K562 (cell line): ENCODE data around the gene FGF12. TPM values are rescaled to one million over a fixed set of nuclear protein-coding genes. Genes with fewer than 3 reads are reported as not detected.

Experiments used
- ATAC-seq: fragments of 200-7000 bp; cut with Tn5 transposase; 3 replicates; pipeline ENCODE4 v1.9.1; 2020; ENCODE audit warnings: moderate library complexity
- BruUV-seq: library from RNA; stranded (reverse); fragments of 400-500 nt; replicated peaks from 2 replicates; lab custom pipeline; 2021; lab: Mats Ljungman, UMichigan
- CTCF ChIA-PET: fragments of 300-600 bp; formaldehyde crosslinking; extraction: SDS; loops from one replicate; lab custom pipeline; 2021; ENCODE audit warnings: low intra/inter-chr PET ratio; lab: Yijun Ruan, JAX
- POLR2A ChIA-PET: fragments of 300-600, 350-650 bp; sonication (Branson Sonifier 250); formaldehyde crosslinking; extraction: SDS; loops from one replicate; lab custom pipeline; 2021; ENCODE audit warnings: antibody characterized with exemption, inconsistent platforms; lab: Yijun Ruan, JAX
- DNase-seq, 4 experiments: peaks; one replicate each; pipeline versions ENCODE4 v3.0.0 to v3.0.0-alpha.2; 2011 to 2018; ENCODE audit warnings: low spot score in 3 of 4, mixed read lengths in 3 of 4; ENCODE audit errors: extremely low read depth in 1 of 4
- FAIRE-seq: peaks from 2 replicates; lab custom pipeline; 2011; peaks lifted over from hg19 to GRCh38; lab: Jason Lieb, UNC
- H2AFZ ChIP-seq: 2 replicates; pipeline ENCODE4 v1.6.0; 2011; ENCODE audit warnings: low read depth, low read length, control low read depth, inconsistent platforms
- H3K27ac ChIP-seq: fragments of 200-600 bp; 3 replicates; pipeline ENCODE4 v1.8.0; 2011; ENCODE audit warnings: low read depth, mild to moderate bottlenecking, control low read depth, inconsistent platforms, low read length, moderate library complexity, mixed read lengths; ENCODE audit errors: extremely low read depth
- H3K27me3 ChIP-seq, 2 experiments: fragments of 300-600 bp in 1 of 2; 2 replicates in 1 of 2; 3 replicates in 1 of 2; pipeline versions ENCODE4 v1.6.0 to v1.8.0; 2011; ENCODE audit warnings: inconsistent platforms in 2 of 2, low read length in 2 of 2, mild to moderate bottlenecking in 1 of 2, mixed read lengths in 1 of 2, moderate library complexity in 1 of 2; ENCODE audit not compliant: control insufficient read depth in 2 of 2, insufficient read depth in 2 of 2
- H3K36me3 ChIP-seq: fragments of 300-600 bp; 3 replicates; pipeline ENCODE4 v1.8.0; 2011; ENCODE audit warnings: mild to moderate bottlenecking, low read length, inconsistent platforms; ENCODE audit not compliant: control insufficient read depth, insufficient read depth
- H3K4me1 ChIP-seq, 2 experiments: fragments of 200-600 bp in 1 of 2; replicated peaks in 1 of 2; 2 replicates in 1 of 2; 3 replicates in 1 of 2; pipeline versions ENCODE4 v1.5.1 to v1.8.0; 2011; ENCODE audit warnings: inconsistent platforms in 2 of 2, low read length in 2 of 2, mild to moderate bottlenecking in 1 of 2, mixed read lengths in 1 of 2, moderate library complexity in 1 of 2; ENCODE audit not compliant: control insufficient read depth in 2 of 2, insufficient read depth in 2 of 2
- H3K4me2 ChIP-seq: 2 replicates; pipeline ENCODE4 v1.6.1; 2011; ENCODE audit warnings: low read length, control low read depth, inconsistent platforms, mixed read lengths; ENCODE audit not compliant: insufficient read depth
- H3K4me3 ChIP-seq: fragments of 200-600 bp; sonication (generic), shearing (Covaris generic); 2 replicates; pipeline ENCODE4 v1.5.1; 2016; ENCODE audit warnings: control low read depth, inconsistent platforms
- H3K79me2 ChIP-seq: fragments of 200-600 bp; 3 replicates; pipeline ENCODE4 v1.8.0; 2011; ENCODE audit warnings: low read length, inconsistent platforms; ENCODE audit not compliant: control insufficient read depth, insufficient read depth
- H3K9ac ChIP-seq, 2 experiments: 2 replicates each; pipeline versions ENCODE4 v1.6.0 to v1.6.1; 2011; ENCODE audit warnings: low read depth in 2 of 2, low read length in 2 of 2, control low read depth in 1 of 2, inconsistent platforms in 1 of 2, mild to moderate bottlenecking in 1 of 2, mixed read lengths in 1 of 2; ENCODE audit not compliant: insufficient read depth in 1 of 2
- H3K9me1 ChIP-seq: one replicate; pipeline ENCODE4 v1.6.0; 2011; ENCODE audit warnings: inconsistent platforms, mild to moderate bottlenecking, low read length, moderate library complexity; ENCODE audit not compliant: control insufficient read depth, insufficient read depth
- H3K9me3 ChIP-seq: replicated peaks from 2 replicates; pipeline ENCODE4 v1.5.1; 2011; ENCODE audit warnings: low read depth, low read length, inconsistent platforms; ENCODE audit not compliant: control insufficient read depth, insufficient read depth
- H4K20me1 ChIP-seq: replicated peaks from 2 replicates; pipeline ENCODE4 v1.6.1; 2011; ENCODE audit warnings: low read length, inconsistent platforms, mixed read lengths; ENCODE audit not compliant: control insufficient read depth, insufficient read depth
- ILF3 ChIP-seq: fragments of 450-650 bp; IDR thresholded peaks from 2 replicates; pipeline ENCODE4 v1.6.1; 2018; ENCODE audit warnings: antibody characterized with exemption, mild to moderate bottlenecking, moderate library complexity, borderline replicate concordance
- TBP ChIP-seq: optimal IDR thresholded peaks from 2 replicates; pipeline ENCODE3; 2011; ENCODE audit warnings: low read depth, low read length, improper control_type of control experiment
- ZNF830 ChIP-seq: fragments of 250-450 bp; sonication (Bioruptor Pico); IDR thresholded peaks from 2 replicates; pipeline ENCODE4 v1.5.0; 2021; ENCODE audit warnings: mild to moderate bottlenecking
- WGBS: fragments of 100-300 bp; shearing (Covaris generic); methylation state at CpG from one replicate; pipeline ENCODE4 v1.1.6; 2016; ENCODE audit warnings: low coverage, mixed read lengths; ENCODE audit not compliant: insufficient coverage; ENCODE audit errors: missing lambda C conversion rate; 5-methylcytosine and 5-hydroxymethylcytosine counted together
- in situ Hi-C: fragments of 300-500 bp; cut with MboI; formaldehyde crosslinking; loops from 4 replicates; pipeline ENCODE4 v1.15.0; 2018; ENCODE audit warnings: inconsistent platforms, mixed read lengths
- intact Hi-C: fragments of 100-400 bp; cut with micrococcal nuclease; formaldehyde crosslinking; loops from 2 replicates; pipeline ENCODE4 v1.14.2; 2022
- polyA plus RNA-seq, 8 experiments: library from polyadenylated mRNA; depleted of rRNA in 4 of 8; stranded (reverse) in 5 of 8; unstranded in 3 of 8; fragments of >200 nt; fragmentation: Nextera tagmentation in 2 of 8; fragmentation: Illumina TruSeq in 1 of 8; extraction: Ambion mirVana in 2 of 8; extraction: Trizol in 1 of 8; gene quantifications; 2 replicates each; pipeline versions ENCODE4 v1.2.1 to v1.2.3, GENCODE V29; 2011 to 2014; ENCODE audit warnings: inconsistent platforms in 1 of 8, missing spikeins in 1 of 8
- total RNA-seq, 7 experiments: library from RNA; depleted of rRNA in 6 of 7; stranded (reverse); fragments of >200 nt in 6 of 7; fragmentation: Illumina TruSeq in 2 of 7; extraction: Trizol in 2 of 7; gene quantifications; 2 replicates each; pipeline versions ENCODE4 v1.2.1 to v1.2.3, GENCODE V29; 2011 to 2021; ENCODE audit warnings: low replicate concordance in 1 of 7
- TF ChIP-seq, protein P1 (sequence below): fragments of 200-400 bp; formaldehyde crosslinking; IDR thresholded peaks from 2 replicates; pipeline ENCODE4 v1.6.1; 2017; ENCODE audit warnings: mild to moderate bottlenecking, low read depth, low read length, moderate library complexity

FGF12 gene
- total and polyA plus RNA-seq, 9 of the 15 experiments (the other 6 are each of a cell fraction or from before 2014, with no cell fraction given): not detected

DNA sequence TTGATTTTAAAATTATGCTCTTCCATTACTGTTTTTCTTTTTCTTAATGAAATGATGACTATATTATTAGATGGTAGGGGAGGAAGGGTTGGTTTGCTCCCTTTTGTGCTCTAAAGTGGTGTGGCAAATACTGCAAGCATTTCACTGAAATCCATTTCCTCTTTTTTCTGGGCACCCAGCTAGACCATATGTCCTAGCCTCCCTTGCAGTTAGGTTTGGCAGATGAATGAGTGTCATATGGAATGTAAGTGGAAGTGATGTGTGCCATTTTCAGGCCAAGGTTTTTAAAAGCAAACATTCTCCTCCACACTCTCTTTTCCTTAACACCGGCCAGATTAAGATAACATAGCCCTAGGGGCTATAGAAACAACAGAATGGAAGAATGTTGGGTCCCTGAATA lies 363.0 kb downstream of the FGF12 start (continued):
- TF ChIP-seq, protein P1, sequence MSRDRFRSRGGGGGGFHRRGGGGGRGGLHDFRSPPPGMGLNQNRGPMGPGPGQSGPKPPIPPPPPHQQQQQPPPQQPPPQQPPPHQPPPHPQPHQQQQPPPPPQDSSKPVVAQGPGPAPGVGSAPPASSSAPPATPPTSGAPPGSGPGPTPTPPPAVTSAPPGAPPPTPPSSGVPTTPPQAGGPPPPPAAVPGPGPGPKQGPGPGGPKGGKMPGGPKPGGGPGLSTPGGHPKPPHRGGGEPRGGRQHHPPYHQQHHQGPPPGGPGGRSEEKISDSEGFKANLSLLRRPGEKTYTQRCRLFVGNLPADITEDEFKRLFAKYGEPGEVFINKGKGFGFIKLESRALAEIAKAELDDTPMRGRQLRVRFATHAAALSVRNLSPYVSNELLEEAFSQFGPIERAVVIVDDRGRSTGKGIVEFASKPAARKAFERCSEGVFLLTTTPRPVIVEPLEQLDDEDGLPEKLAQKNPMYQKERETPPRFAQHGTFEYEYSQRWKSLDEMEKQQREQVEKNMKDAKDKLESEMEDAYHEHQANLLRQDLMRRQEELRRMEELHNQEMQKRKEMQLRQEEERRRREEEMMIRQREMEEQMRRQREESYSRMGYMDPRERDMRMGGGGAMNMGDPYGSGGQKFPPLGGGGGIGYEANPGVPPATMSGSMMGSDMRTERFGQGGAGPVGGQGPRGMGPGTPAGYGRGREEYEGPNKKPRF: no peak

DNA sequence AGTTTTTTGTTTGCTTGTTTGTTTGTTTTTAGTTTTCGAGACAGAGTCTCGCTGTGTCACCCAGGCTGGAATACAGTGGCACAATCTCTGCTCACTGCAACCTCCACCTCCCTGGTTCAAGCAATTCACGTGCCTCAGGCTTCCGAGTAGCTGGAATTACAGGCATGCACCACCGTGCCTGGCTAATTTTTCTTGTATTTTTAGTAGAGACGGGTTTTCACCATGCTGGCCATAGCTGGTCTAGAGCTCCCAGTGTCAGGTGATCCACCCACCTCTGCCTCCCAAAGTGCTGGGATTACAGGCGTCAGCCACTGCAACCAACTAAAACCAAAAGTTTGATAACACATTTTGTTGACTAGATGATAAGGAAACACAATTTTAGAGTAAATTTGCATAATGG lies 372.7 kb downstream of the FGF12 start:
- no peak for ATAC-seq
- Histone ChIP-seq H3K27me3 (no peaks in the 10 kb centered on the region), H3K4me1 (no peaks in the 10 kb centered on the region), H3K79me2 (no peaks in the 10 kb centered on the region), H3K4me2 (no peak overlapping the region), H3K9ac (no peak overlapping the region), H3K36me3 (no peaks in the 10 kb centered on the region), H3K9me3 (no peaks in the 10 kb centered on the region), H3K4me3 (no peak overlapping the region)
- WGBS: 0% methylated on average over 7 of the region's 7 CpGs
- in situ Hi-C loops: no loop called here
- no peak for FAIRE-seq
- ChIA-PET CTCF (no interaction called here), POLR2A (no interaction called here)
- no TSS peak for BruUV-seq
- TF ChIP-seq TBP (no peak), ILF3 (no peak), ZNF830 (CRISPR knock-in tag) (no peak)
- TF ChIP-seq, all 486 proteins: peak for 0
- intact Hi-C loops: no loop called here
- H3K9me1 ChIP-seq: no peaks in the 10 kb centered on the region
- no peak overlapping the region for H3K27ac ChIP-seq
- no peak overlapping the region for H2AFZ ChIP-seq
- DNase-seq: no peak
- no peaks in the 10 kb centered on the region for H4K20me1 ChIP-seq
